AG10803 (cell line): ENCODE measurements around the gene PLOD2.

ENCODE experiments used
- DNase-seq: peaks from one replicate; pipeline ENCODE4 v3.0.0; 2010; ENCODE audit warnings: low read depth
- H3K4me3 ChIP-seq: 2 replicates; pipeline ENCODE4 v1.5.1; 2011; ENCODE audit warnings: mild to moderate bottlenecking, low read length, control low read depth
- TF ChIP-seq, protein P1 (sequence below): conservative IDR thresholded peaks from 2 replicates; pipeline ENCODE4 v1.5.1; 2011; ENCODE audit warnings: mild to moderate bottlenecking, low read length, control low read depth, inconsistent platforms

The PLOD2 gene

DNA sequence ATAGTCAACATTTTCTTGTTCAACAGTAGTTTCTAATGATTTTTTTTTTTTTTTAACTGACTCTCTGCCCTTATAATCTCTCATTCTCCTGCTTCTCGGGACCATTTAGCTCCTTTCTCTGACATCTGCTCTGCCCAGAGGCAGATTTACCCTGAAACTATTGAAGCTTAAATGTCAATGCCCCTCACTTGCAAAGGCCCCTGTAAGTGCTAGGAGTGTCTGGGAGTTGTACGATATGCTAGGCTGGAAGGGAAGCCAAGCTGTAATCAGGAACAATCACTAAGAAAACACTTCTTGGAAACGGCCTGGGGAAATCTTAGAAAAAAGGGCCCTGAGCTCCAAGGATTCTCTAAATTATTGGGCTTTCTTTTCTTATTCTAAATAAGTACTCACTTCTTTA, 5.8 kb upstream of the PLOD2 start:
- TF ChIP-seq, protein P1, sequence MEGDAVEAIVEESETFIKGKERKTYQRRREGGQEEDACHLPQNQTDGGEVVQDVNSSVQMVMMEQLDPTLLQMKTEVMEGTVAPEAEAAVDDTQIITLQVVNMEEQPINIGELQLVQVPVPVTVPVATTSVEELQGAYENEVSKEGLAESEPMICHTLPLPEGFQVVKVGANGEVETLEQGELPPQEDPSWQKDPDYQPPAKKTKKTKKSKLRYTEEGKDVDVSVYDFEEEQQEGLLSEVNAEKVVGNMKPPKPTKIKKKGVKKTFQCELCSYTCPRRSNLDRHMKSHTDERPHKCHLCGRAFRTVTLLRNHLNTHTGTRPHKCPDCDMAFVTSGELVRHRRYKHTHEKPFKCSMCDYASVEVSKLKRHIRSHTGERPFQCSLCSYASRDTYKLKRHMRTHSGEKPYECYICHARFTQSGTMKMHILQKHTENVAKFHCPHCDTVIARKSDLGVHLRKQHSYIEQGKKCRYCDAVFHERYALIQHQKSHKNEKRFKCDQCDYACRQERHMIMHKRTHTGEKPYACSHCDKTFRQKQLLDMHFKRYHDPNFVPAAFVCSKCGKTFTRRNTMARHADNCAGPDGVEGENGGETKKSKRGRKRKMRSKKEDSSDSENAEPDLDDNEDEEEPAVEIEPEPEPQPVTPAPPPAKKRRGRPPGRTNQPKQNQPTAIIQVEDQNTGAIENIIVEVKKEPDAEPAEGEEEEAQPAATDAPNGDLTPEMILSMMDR = no peak
- no peak for DNase-seq
- no peak overlapping the region for H3K4me3 ChIP-seq

DNA sequence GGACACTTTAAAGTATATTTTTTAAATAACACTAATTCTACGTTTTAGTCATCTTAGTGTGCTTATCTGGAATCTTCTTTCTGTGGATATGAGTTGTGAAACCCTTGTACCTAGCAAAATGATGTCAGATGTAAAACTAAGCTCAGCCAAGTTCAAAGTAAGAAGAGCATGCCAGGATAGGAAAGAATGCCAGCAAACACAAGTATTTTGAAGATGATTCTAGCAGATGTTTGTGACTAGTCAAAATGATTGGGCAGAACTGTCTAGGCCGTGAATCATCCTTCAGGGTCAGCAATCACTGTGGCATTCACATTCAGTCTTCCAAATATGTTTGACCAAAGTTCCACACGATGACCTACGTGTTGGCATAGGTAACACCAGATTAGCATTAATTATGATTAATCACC, 5.4 kb upstream of the PLOD2 start:
- TF ChIP-seq, protein P1 = no peak
- peak; percentile 97 for DNase-seq
- H3K4me3 ChIP-seq = no peak overlapping the region

- TF ChIP-seq, protein P1 = no peak
- H3K4me3 ChIP-seq = no peak overlapping the region
- DNase-seq = no peak
Measured at GRCh38 chr3:146165877-146166276, 4.9 kb upstream of the PLOD2 start.

- peak; percentile 54 for DNase-seq
Measured at GRCh38 chr3:146164971-146165769, 4.2 kb upstream of the PLOD2 start.

GRCh38 chr3:146164506-146164905, 3.5 kb upstream of the PLOD2 start:
- TF ChIP-seq, protein P1 = no peak
- no peak for DNase-seq

More at GRCh38 chr3:146164971-146165769, 4.2 kb upstream of the PLOD2 start:
- H3K4me3 ChIP-seq = no peak overlapping the region
- TF ChIP-seq, protein P1 = no peak

GRCh38 chr3:146164071-146164470, 3.1 kb upstream of the PLOD2 start:
- no peak overlapping the region for H3K4me3 ChIP-seq
- no peak for DNase-seq
- TF ChIP-seq, protein P1 = no peak

More at GRCh38 chr3:146164506-146164905, 3.5 kb upstream of the PLOD2 start:
- no peak overlapping the region for H3K4me3 ChIP-seq

GRCh38 chr3:146163584-146163983, 2.6 kb upstream of the PLOD2 start:
- TF ChIP-seq, protein P1 = peak; percentile 52
- no peak overlapping the region for H3K4me3 ChIP-seq
- peak; percentile 97 for DNase-seq
